Mucosa of stomach (tissue), 1 donor: ENCODE data around the gene HRCT1.

Source experiments
- H3K27me3 ChIP-seq: one replicate; pipeline ENCODE4 v1.7.0; 2013; ENCODE audit warnings: mild to moderate bottlenecking, low read length; ENCODE audit not compliant: control insufficient read depth, insufficient read depth
- H3K36me3 ChIP-seq: one replicate; pipeline ENCODE4 v1.7.0; 2013; ENCODE audit warnings: low read length; ENCODE audit not compliant: control insufficient read depth, insufficient read depth
- H3K4me1 ChIP-seq: one replicate; pipeline ENCODE4 v1.7.0; 2013; ENCODE audit warnings: mild to moderate bottlenecking, low read length; ENCODE audit not compliant: control insufficient read depth, insufficient read depth
- H3K4me3 ChIP-seq: one replicate; pipeline ENCODE4 v1.7.0; 2013; ENCODE audit warnings: low read length
- H3K9ac ChIP-seq: one replicate; pipeline ENCODE4 v1.7.0; 2013; ENCODE audit warnings: mild to moderate bottlenecking, low read length, moderate library complexity
- H3K9me3 ChIP-seq: one replicate; pipeline ENCODE4 v1.7.0; 2013; ENCODE audit warnings: mild to moderate bottlenecking, low read length, moderate library complexity; ENCODE audit not compliant: control insufficient read depth
- donor health status: Pancreatic carcinoma.

The HRCT1 gene

DNA sequence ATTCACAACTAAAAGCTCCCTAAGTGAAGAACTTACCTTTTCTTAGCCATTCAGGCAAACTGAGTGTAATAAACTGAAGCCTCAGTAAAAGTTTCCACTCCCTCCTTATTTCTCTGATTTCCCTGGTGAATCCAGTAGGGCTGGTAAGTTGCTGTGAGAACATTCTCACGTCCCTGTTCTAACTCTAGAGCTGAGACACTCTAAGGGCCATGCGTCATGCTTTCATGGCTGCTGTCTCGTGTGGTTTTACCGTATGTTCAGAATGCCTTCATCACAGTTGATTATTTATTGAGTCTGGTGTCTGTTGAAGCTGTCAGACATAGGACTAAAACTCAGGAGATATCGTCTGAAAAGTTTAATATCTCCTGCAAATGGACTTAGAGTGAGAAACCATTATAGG is 50.6 kb downstream of the HRCT1 start:
- H3K4me3 ChIP-seq = no peak overlapping the region
- no peaks in the 10 kb centered on the region for H3K9me3 ChIP-seq
- H3K4me1 ChIP-seq = peaks cover 13% of the 10 kb centered on the region
- H3K36me3 ChIP-seq = no peaks in the 10 kb centered on the region
- no peak overlapping the region for H3K9ac ChIP-seq
- no peaks in the 10 kb centered on the region for H3K27me3 ChIP-seq
